Kidney epithelial cell (primary cell): ENCODE data around the gene ERN1. TPM values are rescaled to one million over a fixed set of nuclear protein-coding genes. Genes with fewer than 3 reads are reported as not detected.

Experiments
- DNase-seq: peaks from one replicate; pipeline ENCODE4 v3.0.0-alpha.2; 2010; ENCODE audit warnings: low read depth
- H3K27me3 ChIP-seq: 2 replicates; pipeline ENCODE4 v1.6.0; 2011; ENCODE audit warnings: low read length; ENCODE audit not compliant: control insufficient read depth, insufficient read depth
- H3K36me3 ChIP-seq: 2 replicates; pipeline ENCODE4 v1.5.1; 2011; ENCODE audit warnings: low read length; ENCODE audit not compliant: control insufficient read depth, insufficient read depth
- H3K4me3 ChIP-seq: 2 replicates; pipeline ENCODE4 v1.5.1; 2011; ENCODE audit warnings: low read depth, mild to moderate bottlenecking, control low read depth, low read length
- CTCF ChIP-seq: IDR thresholded peaks from 2 replicates; pipeline ENCODE4 v1.5.1; 2011; ENCODE audit warnings: mild to moderate bottlenecking, moderate library complexity, low read length, control low read depth, inconsistent platforms; ENCODE audit not compliant: insufficient read depth, poor library complexity, severe bottlenecking
- total RNA-seq: library from RNA; depleted of rRNA; stranded (reverse); fragments of >200 nt; gene quantifications from 2 replicates; pipeline ENCODE4 v1.2.3, GENCODE V29; 2015

The ERN1 gene
- total RNA-seq, 1 donor from 2014 or later = 19.6 TPM

- Histone ChIP-seq H3K4me3 (no peak overlapping the region), H3K36me3 (peaks cover 2% of the 10 kb centered on the region), H3K27me3 (no peaks in the 10 kb centered on the region)
- TF ChIP-seq CTCF = no peak
- DNase-seq = no peak
These were observed 69.6 kb downstream of the ERN1 start for GRCh38 chr17:64060331-64060730.

DNA sequence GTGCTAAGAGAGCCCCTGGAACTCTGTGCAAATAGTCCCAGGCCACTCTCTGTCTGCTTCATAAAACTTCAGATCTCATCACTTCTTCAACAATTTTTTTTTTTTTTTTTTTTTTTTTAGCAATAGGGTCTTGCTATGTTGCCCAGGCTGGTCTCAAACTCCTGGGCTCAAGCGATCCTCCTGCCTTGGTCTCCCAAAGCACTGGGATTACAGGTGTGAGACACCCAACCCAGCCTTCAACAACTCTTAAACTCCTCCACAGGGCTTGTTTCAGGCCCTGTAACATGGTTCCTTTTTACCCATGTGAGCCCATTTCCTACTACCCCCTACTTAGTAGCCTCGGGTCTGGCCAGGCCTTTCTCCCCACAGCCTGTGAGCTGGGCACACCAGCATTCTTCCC is 70.2 kb downstream of the ERN1 start:
- Histone ChIP-seq H3K27me3 (no peaks in the 10 kb centered on the region), H3K4me3 (no peak overlapping the region), H3K36me3 (peaks cover 2% of the 10 kb centered on the region)
- no peak for TF ChIP-seq CTCF
- DNase-seq = no peak

DNA sequence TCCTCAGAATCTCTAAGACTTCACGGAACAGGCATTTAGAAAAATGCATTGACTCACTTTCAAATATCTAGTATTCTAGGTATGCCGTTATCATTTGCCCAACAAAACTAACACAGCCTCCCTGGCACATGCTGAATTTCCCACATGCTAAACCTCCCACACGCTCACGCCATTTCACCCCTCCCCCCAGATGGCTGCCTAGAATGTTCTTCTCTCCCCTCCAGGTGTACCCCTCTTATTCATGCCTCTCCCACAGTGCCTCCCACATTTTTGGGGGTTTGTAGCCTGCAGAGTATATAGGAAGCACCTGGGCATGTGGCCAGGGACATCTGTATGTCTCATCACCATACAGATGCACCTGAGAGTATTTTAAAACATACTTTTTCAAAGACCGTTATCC is 71.3 kb downstream of the ERN1 start:
- no peak overlapping the region for H3K4me3 ChIP-seq
- DNase-seq = no peak
- H3K36me3 ChIP-seq = peaks cover 2% of the 10 kb centered on the region
- no peaks in the 10 kb centered on the region for H3K27me3 ChIP-seq
- no peak for TF ChIP-seq CTCF

- H3K27me3 ChIP-seq = no peaks in the 10 kb centered on the region
- peaks cover 2% of the 10 kb centered on the region for H3K36me3 ChIP-seq
- TF ChIP-seq CTCF = no peak
- no peak for DNase-seq
- no peak overlapping the region for H3K4me3 ChIP-seq
These were observed 72.2 kb downstream of the ERN1 start for GRCh38 chr17:64057701-64058263.

- TF ChIP-seq CTCF = no peak
- no peak for DNase-seq
- H3K4me3 ChIP-seq = no peak overlapping the region
- peaks cover 2% of the 10 kb centered on the region for H3K36me3 ChIP-seq
- no peaks in the 10 kb centered on the region for H3K27me3 ChIP-seq
These were observed 73.5 kb downstream of the ERN1 start for GRCh38 chr17:64056269-64057005.
